Suprapubic skin (tissue), 4 donors: ENCODE measurements around the gene CASP5. TPM values are rescaled to one million over a fixed set of nuclear protein-coding genes. Genes with fewer than 3 reads are reported as not detected.

ENCODE experiments used
- DNase-seq, 2 donors: peaks; one replicate each; pipeline ENCODE4 v3.0.0-alpha.2; 2019; ENCODE audit warnings: low spot score in 2 of 2
- H3K27ac ChIP-seq: fragments of 200-600 bp; sonication (generic); one replicate; pipeline ENCODE4 v1.5.1; 2019
- H3K27me3 ChIP-seq: fragments of 200-600 bp; sonication (generic); one replicate; pipeline ENCODE4 v1.5.1; 2019
- H3K36me3 ChIP-seq: fragments of 200-600 bp; sonication (generic); one replicate; pipeline ENCODE4 v1.5.1; 2019
- H3K4me1 ChIP-seq: fragments of 200-600 bp; sonication (generic); one replicate; pipeline ENCODE4 v1.5.1; 2019
- H3K4me3 ChIP-seq: fragments of 200-600 bp; sonication (generic); one replicate; pipeline ENCODE4 v1.5.1; 2019; ENCODE audit warnings: mild to moderate bottlenecking
- H3K9me3 ChIP-seq: fragments of 200-600 bp; sonication (generic); one replicate; pipeline ENCODE4 v1.5.1; 2019
- EP300 ChIP-seq: sonication (generic); formaldehyde crosslinking; IDR thresholded peaks from one replicate; pipeline ENCODE4 v1.6.1; 2017; ENCODE audit warnings: antibody characterized with exemption
- POLR2A ChIP-seq, 2 donors: fragments of 450-650 bp; IDR thresholded peaks; one replicate each; pipeline ENCODE4 v1.6.1; 2017; ENCODE audit warnings: antibody characterized with exemption in 2 of 2, mild to moderate bottlenecking in 2 of 2, moderate library complexity in 2 of 2
- POLR2AphosphoS5 ChIP-seq, 3 donors: sonication (generic); formaldehyde crosslinking; IDR thresholded peaks; one replicate each; pipeline ENCODE4 v1.6.1; 2017; ENCODE audit warnings: antibody characterized with exemption in 3 of 3
- WGBS: methylation state at CpG from one replicate; pipeline ENCODE4 v1.1.5; 2018; 5-methylcytosine and 5-hydroxymethylcytosine counted together
- total RNA-seq, 4 donors: library from RNA; depleted of rRNA; stranded (reverse); fragments of >200 nt; gene quantifications; one replicate each; pipeline ENCODE4 v1.1.0, GENCODE V29; 2016
- TF ChIP-seq, protein P1 (sequence below), 2 donors: fragments of 200-600 bp in 1 of 2; fragments of 450-650 bp in 1 of 2; sonication (generic) in 1 of 2; IDR thresholded peaks; one replicate each; pipeline ENCODE4 v1.5.1; 2016 to 2019; ENCODE audit warnings: antibody characterized with exemption in 2 of 2, mild to moderate bottlenecking in 1 of 2, moderate library complexity in 1 of 2

Gene CASP5
- total RNA-seq, 4 donors from 2014 or later, result not detected

DNA sequence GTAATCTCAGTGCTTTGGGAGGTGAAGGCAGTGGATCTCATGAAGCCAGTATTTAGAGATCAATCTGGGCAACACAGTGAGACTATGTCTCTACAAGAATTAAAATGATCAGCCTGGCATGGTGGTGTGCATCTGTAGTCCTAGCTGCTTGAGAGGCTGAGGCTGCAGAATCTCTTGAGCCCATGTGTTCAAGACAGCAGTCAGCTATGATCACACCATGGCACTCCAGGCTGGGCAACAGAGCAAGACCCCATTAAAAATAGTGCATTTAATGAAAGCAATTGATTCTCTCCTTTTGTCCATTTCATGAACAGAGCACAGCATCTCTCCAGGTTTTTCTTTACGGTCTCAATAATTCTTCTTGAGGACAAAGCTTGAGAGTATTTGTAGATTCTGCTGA, 33.5 kb upstream of the CASP5 start:
- Histone ChIP-seq H3K27me3 (no peaks in the 10 kb centered on the region), H3K4me1 (no peaks in the 10 kb centered on the region), H3K9me3 (no peaks in the 10 kb centered on the region), H3K36me3 (no peaks in the 10 kb centered on the region), H3K4me3 (no peak overlapping the region), H3K27ac (no peak overlapping the region)
- TF ChIP-seq, protein P1, sequence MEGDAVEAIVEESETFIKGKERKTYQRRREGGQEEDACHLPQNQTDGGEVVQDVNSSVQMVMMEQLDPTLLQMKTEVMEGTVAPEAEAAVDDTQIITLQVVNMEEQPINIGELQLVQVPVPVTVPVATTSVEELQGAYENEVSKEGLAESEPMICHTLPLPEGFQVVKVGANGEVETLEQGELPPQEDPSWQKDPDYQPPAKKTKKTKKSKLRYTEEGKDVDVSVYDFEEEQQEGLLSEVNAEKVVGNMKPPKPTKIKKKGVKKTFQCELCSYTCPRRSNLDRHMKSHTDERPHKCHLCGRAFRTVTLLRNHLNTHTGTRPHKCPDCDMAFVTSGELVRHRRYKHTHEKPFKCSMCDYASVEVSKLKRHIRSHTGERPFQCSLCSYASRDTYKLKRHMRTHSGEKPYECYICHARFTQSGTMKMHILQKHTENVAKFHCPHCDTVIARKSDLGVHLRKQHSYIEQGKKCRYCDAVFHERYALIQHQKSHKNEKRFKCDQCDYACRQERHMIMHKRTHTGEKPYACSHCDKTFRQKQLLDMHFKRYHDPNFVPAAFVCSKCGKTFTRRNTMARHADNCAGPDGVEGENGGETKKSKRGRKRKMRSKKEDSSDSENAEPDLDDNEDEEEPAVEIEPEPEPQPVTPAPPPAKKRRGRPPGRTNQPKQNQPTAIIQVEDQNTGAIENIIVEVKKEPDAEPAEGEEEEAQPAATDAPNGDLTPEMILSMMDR (IDR thresholded peaks at IDR 0.05), result no peak
- TF ChIP-seq EP300, result no peak
- no peak for TF ChIP-seq POLR2A (IDR thresholded peaks at IDR 0.05)
- TF ChIP-seq POLR2AphosphoS5 (IDR thresholded peaks at IDR 0.05), result no peak
- WGBS, result 100% methylated on average over 1 of the region's 1 CpG
- DNase-seq, result no peak

DNA sequence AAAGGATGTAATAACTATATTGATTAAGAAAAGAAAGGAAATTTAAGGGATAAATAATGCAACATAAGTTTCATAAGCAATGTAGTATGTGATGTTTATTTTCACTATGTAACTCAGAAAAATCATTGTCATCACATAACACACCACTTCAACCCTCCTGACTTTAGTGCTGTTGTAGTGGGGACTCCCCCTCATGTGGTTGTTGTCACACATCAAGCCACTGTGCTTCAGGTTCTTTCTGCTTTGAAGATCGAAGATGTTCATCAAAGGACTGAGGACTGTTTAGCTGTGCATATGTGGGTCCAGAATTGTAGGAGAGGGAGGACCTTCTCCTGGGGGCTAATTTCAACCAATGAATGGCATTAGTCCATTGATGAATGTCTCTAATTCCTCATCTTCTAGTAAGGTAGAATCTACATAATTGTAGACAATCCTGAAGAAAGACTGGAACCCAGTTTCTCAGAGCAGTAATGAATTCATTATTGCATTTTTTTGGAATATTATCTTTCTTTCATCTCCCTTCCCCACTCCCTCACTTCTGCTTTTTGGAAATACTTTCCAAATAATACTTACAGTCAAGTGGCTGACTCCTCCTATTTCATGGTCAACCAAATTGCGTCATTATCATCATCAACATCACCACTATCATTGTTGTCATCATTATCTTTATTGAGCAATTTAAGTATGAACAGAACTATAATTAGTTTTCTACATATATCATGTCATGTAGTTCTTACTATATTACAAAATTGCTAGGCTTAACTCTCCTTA, 31.9 kb upstream of the CASP5 start:
- no peaks in the 10 kb centered on the region for H3K4me1 ChIP-seq
- H3K27ac ChIP-seq, result no peak overlapping the region
- no peak for DNase-seq
- no peaks in the 10 kb centered on the region for H3K27me3 ChIP-seq
- no peaks in the 10 kb centered on the region for H3K36me3 ChIP-seq
- 58% methylated on average over 2 of the region's 2 CpGs for WGBS
- H3K4me3 ChIP-seq, result no peak overlapping the region
- H3K9me3 ChIP-seq, result no peaks in the 10 kb centered on the region
- TF ChIP-seq POLR2AphosphoS5 (IDR thresholded peaks at IDR 0.05), result no peak

DNA sequence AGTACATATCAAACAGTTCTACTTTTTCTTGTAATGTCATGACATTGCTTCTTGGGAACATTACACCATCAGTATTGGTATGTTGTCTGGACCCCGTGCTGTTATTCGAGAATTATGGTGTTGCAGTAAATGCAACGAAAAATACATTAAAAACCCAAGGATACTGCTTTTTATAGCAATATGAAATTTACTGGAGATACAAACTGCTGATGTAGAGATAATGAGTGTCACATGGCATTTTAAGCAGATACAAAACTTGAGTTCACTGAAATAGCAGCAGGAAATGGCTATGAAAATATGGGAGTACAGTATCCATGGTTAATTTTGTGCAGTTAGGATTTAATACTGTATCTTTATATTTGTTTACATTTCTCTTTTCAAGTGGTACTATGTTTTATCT, 29.5 kb upstream of the CASP5 start:
- 74% methylated on average over 3 of the region's 3 CpGs for WGBS
- Histone ChIP-seq H3K27ac (no peak overlapping the region), H3K27me3 (no peaks in the 10 kb centered on the region), H3K36me3 (no peaks in the 10 kb centered on the region), H3K4me1 (no peaks in the 10 kb centered on the region), H3K4me3 (no peak overlapping the region), H3K9me3 (no peaks in the 10 kb centered on the region)
- no peak for DNase-seq
- TF ChIP-seq POLR2AphosphoS5 (IDR thresholded peaks at IDR 0.05), result no peak
- TF ChIP-seq, protein P1 (IDR thresholded peaks at IDR 0.05), result no peak
- no peak for TF ChIP-seq EP300
- TF ChIP-seq POLR2A (IDR thresholded peaks at IDR 0.05), result no peak

DNA sequence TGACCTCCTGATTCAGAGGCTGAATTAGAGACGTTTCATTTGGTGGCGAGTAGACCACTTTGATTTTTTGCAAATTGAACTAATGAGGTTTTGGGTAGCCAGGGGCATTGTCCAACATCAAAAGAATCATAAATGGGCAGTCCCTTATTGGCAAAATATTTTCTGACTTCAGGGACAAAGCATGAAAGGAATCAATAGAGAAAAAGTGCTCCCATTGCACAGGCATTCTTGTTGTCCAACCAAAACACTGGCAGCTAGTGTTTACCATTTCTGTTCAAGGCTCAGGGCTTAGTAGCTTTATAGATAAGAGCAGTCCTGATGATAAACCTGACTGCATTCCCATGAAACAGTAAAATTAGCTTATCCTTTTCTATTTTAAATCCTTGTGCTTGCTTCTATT, 28.6 kb upstream of the CASP5 start:
- H3K27ac ChIP-seq, result no peak overlapping the region
- H3K27me3 ChIP-seq, result no peaks in the 10 kb centered on the region
- no peaks in the 10 kb centered on the region for H3K36me3 ChIP-seq
- H3K9me3 ChIP-seq, result no peaks in the 10 kb centered on the region
- TF ChIP-seq POLR2A (IDR thresholded peaks at IDR 0.05), result no peak
- TF ChIP-seq POLR2AphosphoS5 (IDR thresholded peaks at IDR 0.05), result no peak
- TF ChIP-seq EP300, result no peak
- TF ChIP-seq, protein P1 (IDR thresholded peaks at IDR 0.05), result no peak
- 94% methylated on average over 2 of the region's 2 CpGs for WGBS
- DNase-seq, result no peak
- H3K4me3 ChIP-seq, result no peak overlapping the region
- H3K4me1 ChIP-seq, result peaks cover 6% of the 10 kb centered on the region

DNA sequence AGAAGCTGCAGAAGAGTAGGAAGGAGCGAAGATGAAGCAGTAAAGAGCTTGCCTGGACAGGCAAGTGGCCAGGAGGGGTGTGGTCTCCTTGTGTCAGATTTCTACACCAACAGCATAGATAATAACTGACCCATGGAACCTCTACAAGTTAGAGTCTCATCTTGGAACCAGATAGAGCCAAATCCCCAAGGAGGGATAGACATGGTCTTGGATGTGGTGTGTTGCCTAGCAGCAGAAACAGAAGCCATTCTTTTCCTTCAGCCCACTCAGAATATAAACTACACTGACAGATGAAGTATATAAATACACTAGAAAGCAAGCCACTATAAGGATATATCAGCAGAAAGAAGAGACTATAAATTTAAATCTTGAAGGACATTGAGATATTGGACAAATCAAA, 26.5 kb upstream of the CASP5 start:
- Histone ChIP-seq H3K27ac (no peak overlapping the region), H3K4me1 (peaks cover 22% of the 10 kb centered on the region), H3K27me3 (no peaks in the 10 kb centered on the region), H3K4me3 (no peak overlapping the region), H3K36me3 (no peaks in the 10 kb centered on the region), H3K9me3 (no peaks in the 10 kb centered on the region)
- TF ChIP-seq, protein P1 (IDR thresholded peaks at IDR 0.05), result no peak
- TF ChIP-seq POLR2AphosphoS5 (IDR thresholded peaks at IDR 0.05) (no peak), POLR2A (IDR thresholded peaks at IDR 0.05) (no peak), EP300 (no peak)
- DNase-seq, result no peak
- 82% methylated on average over 1 of the region's 1 CpG for WGBS
